AG08395 (cell line): ENCODE results near the gene OR4D2.
"Not testable (repeated sequence)": the region's sequence is repeated elsewhere in the genome, so short reads cannot be mapped to it uniquely, and the experiment has no call there.

Experiments used
- DNase-seq: peaks from one replicate; pipeline ENCODE4 v3.0.0; 2012; ENCODE audit warnings: mixed read lengths, low spot score

Gene OR4D2

GRCh38 chr17:58166682-58167081, at the start of gene OR4D2:
TSS of gene OR4D2 (plus strand) at chr17:58166982. CDS start at chr17:58169656, 2,674 bp downstream.
- DNase-seq, result no peak

- DNase-seq, result no peak
These were observed 49.4 kb upstream of the OR4D2 start for GRCh38 chr17:58117382-58117781.

GRCh38 chr17:58119491-58119890, 47.3 kb upstream of the OR4D2 start:
- DNase-seq, result no peak

GRCh38 chr17:58120195-58120822, 46.5 kb upstream of the OR4D2 start:
- peak; percentile 54 for DNase-seq

GRCh38 chr17:58121925-58122324, 44.9 kb upstream of the OR4D2 start:
- peak; percentile 24 for DNase-seq

- no peak for DNase-seq
These were observed 38.9 kb upstream of the OR4D2 start for GRCh38 chr17:58127846-58128245.

GRCh38 chr17:58132697-58133096, 34.1 kb upstream of the OR4D2 start:
- not testable (repeated sequence) for DNase-seq

- no peak for DNase-seq
These were observed 30.0 kb upstream of the OR4D2 start for GRCh38 chr17:58136669-58137279.

- no peak for DNase-seq
These were observed 25.3 kb upstream of the OR4D2 start for GRCh38 chr17:58141505-58141904.

GRCh38 chr17:58143335-58143734, 23.4 kb upstream of the OR4D2 start:
- DNase-seq, result not testable (repeated sequence)

- no peak for DNase-seq
These were observed 22.0 kb upstream of the OR4D2 start for GRCh38 chr17:58144801-58145200.

- DNase-seq, result no peak
These were observed 18.8 kb upstream of the OR4D2 start, which contains the start of gene OR4D1 for GRCh38 chr17:58147930-58148434. TSS of gene OR4D1 (plus strand) at chr17:58148384. CDS start at chr17:58155154, 6,770 bp downstream.

GRCh38 chr17:58148609-58149008, 18.2 kb upstream of the OR4D2 start:
- DNase-seq, result no peak

- DNase-seq, result no peak
These were observed 16.4 kb upstream of the OR4D2 start for GRCh38 chr17:58150394-58150793.

GRCh38 chr17:58153046-58153445, 13.7 kb upstream of the OR4D2 start:
- DNase-seq, result no peak

GRCh38 chr17:58153671-58154070, 13.1 kb upstream of the OR4D2 start:
- no peak for DNase-seq

- no peak for DNase-seq
These were observed 9.7 kb upstream of the OR4D2 start for GRCh38 chr17:58156839-58157803.

GRCh38 chr17:58158181-58158580, 8.6 kb upstream of the OR4D2 start:
- DNase-seq, result no peak

GRCh38 chr17:58161566-58161965, 5.2 kb upstream of the OR4D2 start:
- no peak for DNase-seq

GRCh38 chr17:58165981-58166380, 801 bp upstream of the OR4D2 start:
- no peak for DNase-seq

GRCh38 chr17:58170622-58171021, 3.8 kb downstream of the OR4D2 start:
- DNase-seq, result no peak

GRCh38 chr17:58172369-58173071, 5.7 kb downstream of the OR4D2 start:
- peak; percentile 24 for DNase-seq
